ENCODE data around the gene PTPRN2. TPM values are rescaled to one million over a fixed set of nuclear protein-coding genes. Genes with fewer than 3 reads are reported as not detected.

Gene PTPRN2
- total and polyA plus RNA-seq, 3 experiments from 2014 or later: 0.33 to 1.2 (median 0.42) TPM

DNA sequence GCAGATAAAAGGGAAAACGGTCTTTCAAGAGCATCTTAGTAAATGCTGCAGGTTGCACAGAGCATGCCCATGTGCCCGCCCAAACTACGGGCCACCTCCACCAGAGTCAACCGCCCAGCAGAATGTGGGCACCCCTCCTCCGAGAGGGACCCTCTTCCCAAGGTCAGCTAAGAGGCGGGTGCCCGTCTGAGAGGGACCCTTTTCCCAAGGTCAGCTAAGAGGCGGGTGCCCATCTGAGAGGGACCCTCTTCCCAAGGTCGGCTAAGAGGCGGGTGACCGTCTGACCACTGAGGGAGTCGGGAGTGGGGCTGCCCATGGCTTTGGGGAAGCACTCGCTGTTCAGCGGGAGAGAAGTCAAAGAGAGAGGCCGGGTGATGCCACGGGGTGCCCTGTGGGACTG, 113.1 kb downstream of the PTPRN2 start:
- Mint-ChIP-seq H3K9me3 (peaks cover 0 to 2% (median 0%) of the 10 kb centered on the region in 5 donors), H3K27ac (no peak overlapping the region), H3K4me3 (no peak overlapping the region), H3K36me3 (no peaks in the 10 kb centered on the region), H3K4me1 (no peaks in the 10 kb centered on the region), H3K27me3 (peaks cover 9 to 19% of the 10 kb centered on the region in 2 donors)
- Histone ChIP-seq H3K27me3 (ENCODE audit: insufficient read depth, low read length, poor library complexity, severe bottlenecking) (no peaks in the 10 kb centered on the region), H3K36me3 (ENCODE audit: insufficient read depth, low read length) (no peaks in the 10 kb centered on the region), H3K27ac (ENCODE audit: low read depth, low read length) (no peak overlapping the region), H3K9me3 (ENCODE audit: low read length) (no peaks in the 10 kb centered on the region), H3K4me1 (ENCODE audit: insufficient read depth, low read length) (no peaks in the 10 kb centered on the region), H3K4me3 (ENCODE audit: low read length) (no peak overlapping the region)
- ChIA-PET CTCF (no interaction called here), POLR2A (no interaction called here)
- DNase-seq: no peak

DNA sequence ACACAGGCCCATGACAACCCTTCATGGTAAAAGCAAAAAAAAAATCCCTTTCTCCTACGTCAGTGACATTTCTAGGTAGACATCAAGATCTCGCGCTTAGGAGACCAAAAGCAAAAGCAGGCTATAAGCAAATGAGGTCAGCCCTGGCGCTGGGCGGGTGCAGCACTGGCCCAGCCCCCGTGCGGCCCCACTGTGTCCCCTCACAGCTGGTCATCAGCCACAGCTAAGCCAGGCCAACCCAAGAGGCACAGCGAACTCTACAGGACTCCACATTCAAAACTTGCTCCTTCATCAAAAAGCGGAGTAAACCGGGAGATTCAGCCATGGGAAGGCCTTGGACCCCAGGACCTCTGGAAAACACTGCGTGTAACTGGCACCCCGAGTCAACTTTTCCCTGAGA, 113.7 kb downstream of the PTPRN2 start:
- POLR2A ChIA-PET: no interaction called here

GRCh38 chr7:158473221-158473620, 114.4 kb downstream of the PTPRN2 start:
- DNase-seq: no peak
- no peaks in the 10 kb centered on the region for H3K36me3 Mint-ChIP-seq
- no peaks in the 10 kb centered on the region for H3K27me3 ChIP-seq (ENCODE audit: insufficient read depth, low read length, poor library complexity, severe bottlenecking)
- H3K4me1 Mint-ChIP-seq: no peaks in the 10 kb centered on the region
- no peaks in the 10 kb centered on the region for H3K4me1 ChIP-seq (ENCODE audit: insufficient read depth, low read length)
- peaks cover 12 to 26% of the 10 kb centered on the region in 2 donors for H3K27me3 Mint-ChIP-seq
- H3K4me3 ChIP-seq (ENCODE audit: low read length): no peak overlapping the region
- H3K9me3 ChIP-seq (ENCODE audit: low read length): no peaks in the 10 kb centered on the region
- no peak overlapping the region for H3K27ac ChIP-seq (ENCODE audit: low read depth, low read length)
- peaks cover 0 to 2% (median 0%) of the 10 kb centered on the region in 5 donors for H3K9me3 Mint-ChIP-seq
- POLR2A ChIA-PET: no interaction called here
- no peaks in the 10 kb centered on the region for H3K36me3 ChIP-seq (ENCODE audit: insufficient read depth, low read length)
- H3K4me3 Mint-ChIP-seq: no peak overlapping the region
- CTCF ChIA-PET: no interaction called here
- H3K27ac Mint-ChIP-seq: no peak overlapping the region

More for the DNA sequence above, 113.7 kb downstream of the PTPRN2 start:
- Histone ChIP-seq H3K36me3 (ENCODE audit: insufficient read depth, low read length) (no peaks in the 10 kb centered on the region), H3K27me3 (ENCODE audit: insufficient read depth, low read length, poor library complexity, severe bottlenecking) (no peaks in the 10 kb centered on the region), H3K4me1 (ENCODE audit: insufficient read depth, low read length) (no peaks in the 10 kb centered on the region), H3K9me3 (ENCODE audit: low read length) (no peaks in the 10 kb centered on the region), H3K4me3 (ENCODE audit: low read length) (no peak overlapping the region), H3K27ac (ENCODE audit: low read depth, low read length) (no peak overlapping the region)
- Mint-ChIP-seq H3K27me3 (peaks cover 9 to 21% of the 10 kb centered on the region in 2 donors), H3K9me3 (peaks cover 0 to 2% (median 0%) of the 10 kb centered on the region in 5 donors), H3K36me3 (no peaks in the 10 kb centered on the region), H3K4me3 (no peak overlapping the region), H3K27ac (no peak overlapping the region), H3K4me1 (no peaks in the 10 kb centered on the region)
- CTCF ChIA-PET: no interaction called here
- DNase-seq: no peak

GRCh38 chr7:158472596-158472995, 115.0 kb downstream of the PTPRN2 start:
- Mint-ChIP-seq H3K9me3 (no peaks in the 10 kb centered on the region), H3K4me3 (no peak overlapping the region), H3K4me1 (no peaks in the 10 kb centered on the region), H3K27ac (no peak overlapping the region), H3K36me3 (no peaks in the 10 kb centered on the region), H3K27me3 (peaks cover 10 to 31% of the 10 kb centered on the region in 2 donors)
- Histone ChIP-seq H3K4me3 (ENCODE audit: low read length) (no peak overlapping the region), H3K27me3 (ENCODE audit: insufficient read depth, low read length, poor library complexity, severe bottlenecking) (no peaks in the 10 kb centered on the region), H3K36me3 (ENCODE audit: insufficient read depth, low read length) (no peaks in the 10 kb centered on the region), H3K9me3 (ENCODE audit: low read length) (no peaks in the 10 kb centered on the region), H3K27ac (ENCODE audit: low read depth, low read length) (no peak overlapping the region), H3K4me1 (ENCODE audit: insufficient read depth, low read length) (no peaks in the 10 kb centered on the region)
- CTCF ChIA-PET: no interaction called here
- no peak for DNase-seq
- POLR2A ChIA-PET: no interaction called here

GRCh38 chr7:158471716-158472115, 115.9 kb downstream of the PTPRN2 start:
- DNase-seq: no peak
- Mint-ChIP-seq H3K4me3 (no peak overlapping the region), H3K27me3 (peaks cover 10 to 36% of the 10 kb centered on the region in 2 donors), H3K4me1 (no peaks in the 10 kb centered on the region), H3K27ac (no peak overlapping the region), H3K36me3 (no peaks in the 10 kb centered on the region), H3K9me3 (no peaks in the 10 kb centered on the region)
- ChIA-PET POLR2A (no interaction called here), CTCF (interaction anchor here (1.1 kb wide), 1 partner anchor 9 kb away, joined by 5 read pairs; no protein-coding TSS in a partner anchor)
- H3K36me3 ChIP-seq (ENCODE audit: insufficient read depth, low read length): no peaks in the 10 kb centered on the region
- H3K9me3 ChIP-seq (ENCODE audit: low read length): no peaks in the 10 kb centered on the region
- H3K4me3 ChIP-seq (ENCODE audit: low read length): no peak overlapping the region
- no peaks in the 10 kb centered on the region for H3K4me1 ChIP-seq (ENCODE audit: insufficient read depth, low read length)
- no peak overlapping the region for H3K27ac ChIP-seq (ENCODE audit: low read depth, low read length)
- no peaks in the 10 kb centered on the region for H3K27me3 ChIP-seq (ENCODE audit: insufficient read depth, low read length, poor library complexity, severe bottlenecking)

DNA sequence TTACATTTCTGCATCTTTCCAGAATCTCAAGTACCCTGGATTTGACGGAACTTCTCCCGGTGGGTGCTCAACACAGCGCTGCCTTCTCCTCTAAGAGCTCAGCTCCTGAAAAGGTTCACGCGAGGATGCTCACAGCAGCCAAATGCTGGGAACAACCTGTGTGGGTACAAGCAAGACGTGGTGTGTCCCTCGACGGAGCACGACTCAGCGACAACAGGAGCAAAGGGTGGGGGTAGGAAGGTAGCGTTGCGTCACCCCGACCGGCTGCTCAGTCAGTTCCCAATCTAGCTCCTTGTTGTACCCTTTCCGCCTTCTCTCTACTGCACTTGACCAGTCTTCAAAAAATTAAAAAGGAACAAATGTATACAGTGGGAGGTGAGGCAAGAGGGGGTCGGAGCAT, 117.3 kb downstream of the PTPRN2 start:
- no peaks in the 10 kb centered on the region for H3K36me3 Mint-ChIP-seq
- ChIA-PET CTCF (interaction anchor here (1.1 kb wide), 1 partner anchor 11 kb away, joined by 5 read pairs; no protein-coding TSS in a partner anchor), POLR2A (no interaction called here)
- peaks cover 6 to 33% of the 10 kb centered on the region in 2 donors for H3K27me3 Mint-ChIP-seq
- peaks cover 0 to 3% (median 0%) of the 10 kb centered on the region in 5 donors for H3K9me3 Mint-ChIP-seq
- Histone ChIP-seq H3K4me3 (ENCODE audit: low read length) (no peak overlapping the region), H3K36me3 (ENCODE audit: insufficient read depth, low read length) (no peaks in the 10 kb centered on the region), H3K9me3 (ENCODE audit: low read length) (no peaks in the 10 kb centered on the region), H3K27ac (ENCODE audit: low read depth, low read length) (no peak overlapping the region), H3K4me1 (ENCODE audit: insufficient read depth, low read length) (no peaks in the 10 kb centered on the region), H3K27me3 (ENCODE audit: insufficient read depth, low read length, poor library complexity, severe bottlenecking) (no peaks in the 10 kb centered on the region)
- no peak for DNase-seq
- H3K27ac Mint-ChIP-seq: no peak overlapping the region
- no peak overlapping the region for H3K4me3 Mint-ChIP-seq
- no peaks in the 10 kb centered on the region for H3K4me1 Mint-ChIP-seq

- Mint-ChIP-seq H3K9me3 (peaks cover 0 to 3% (median 0%) of the 10 kb centered on the region in 5 donors), H3K27ac (no peak overlapping the region), H3K4me1 (no peaks in the 10 kb centered on the region), H3K36me3 (no peaks in the 10 kb centered on the region), H3K4me3 (no peak overlapping the region), H3K27me3 (peaks cover 6 to 33% of the 10 kb centered on the region in 2 donors)
- H3K27me3 ChIP-seq (ENCODE audit: insufficient read depth, low read length, poor library complexity, severe bottlenecking): no peaks in the 10 kb centered on the region
- no peaks in the 10 kb centered on the region for H3K9me3 ChIP-seq (ENCODE audit: low read length)
- CTCF ChIA-PET: no interaction called here
- no peaks in the 10 kb centered on the region for H3K36me3 ChIP-seq (ENCODE audit: insufficient read depth, low read length)
- POLR2A ChIA-PET: no interaction called here
- H3K4me3 ChIP-seq (ENCODE audit: low read length): no peak overlapping the region
- DNase-seq: no peak
- H3K4me1 ChIP-seq (ENCODE audit: insufficient read depth, low read length): no peaks in the 10 kb centered on the region
- no peak overlapping the region for H3K27ac ChIP-seq (ENCODE audit: low read depth, low read length)
Observed at GRCh38 chr7:158469396-158470051, 118.1 kb downstream of the PTPRN2 start.

DNA sequence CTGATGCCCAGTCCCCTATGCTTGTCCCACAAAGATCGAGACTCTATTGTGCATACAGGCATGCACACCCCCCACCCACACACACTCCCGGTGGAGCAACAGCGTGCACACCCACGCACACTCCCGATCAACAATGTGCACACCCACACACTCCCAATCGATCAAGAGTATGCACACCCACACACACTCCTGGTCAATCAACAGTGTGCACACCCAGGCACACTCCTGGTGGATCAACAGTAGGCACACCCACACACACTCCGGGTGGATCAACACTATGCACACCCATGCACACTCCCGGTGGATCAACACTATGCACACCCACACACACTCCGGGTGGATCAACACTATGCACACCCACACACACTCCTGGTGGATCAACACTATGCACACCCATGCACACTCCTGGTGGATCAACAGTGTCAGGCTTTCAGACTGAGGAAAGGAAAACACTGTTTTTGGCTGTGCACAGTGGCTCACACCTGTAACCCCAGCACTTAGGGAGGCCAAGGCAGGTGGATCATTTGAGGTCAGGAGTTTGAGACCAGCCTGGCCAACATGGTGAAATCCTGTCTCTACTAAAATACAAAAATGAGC, 118.8 kb downstream of the PTPRN2 start:
- DNase-seq: no peak
- peak overlapping the region in 1 of 8 donors; percentile 72 for H3K27ac Mint-ChIP-seq
- H3K36me3 Mint-ChIP-seq: no peaks in the 10 kb centered on the region
- Histone ChIP-seq H3K36me3 (ENCODE audit: insufficient read depth, low read length) (no peaks in the 10 kb centered on the region), H3K27me3 (ENCODE audit: insufficient read depth, low read length, poor library complexity, severe bottlenecking) (no peaks in the 10 kb centered on the region), H3K4me1 (ENCODE audit: insufficient read depth, low read length) (no peaks in the 10 kb centered on the region), H3K4me3 (ENCODE audit: low read length) (no peak overlapping the region), H3K27ac (ENCODE audit: low read depth, low read length) (no peak overlapping the region), H3K9me3 (ENCODE audit: low read length) (no peaks in the 10 kb centered on the region)
- H3K9me3 Mint-ChIP-seq: peaks cover 0 to 3% (median 0%) of the 10 kb centered on the region in 5 donors
- no peaks in the 10 kb centered on the region for H3K4me1 Mint-ChIP-seq
- CTCF ChIA-PET: no interaction called here
- POLR2A ChIA-PET: no interaction called here
- H3K27me3 Mint-ChIP-seq: peaks cover 6 to 33% of the 10 kb centered on the region in 2 donors
- no peak overlapping the region for H3K4me3 Mint-ChIP-seq

Data from CD8-positive, alpha-beta memory T cell (primary cell).